NT2/D1 (cell line): ENCODE measurements around the gene CD86.

ENCODE experiments used
- SUZ12 ChIP-seq: IDR thresholded peaks from 2 replicates; pipeline ENCODE4 v1.6.1; 2011; ENCODE audit not compliant: insufficient read length, insufficient read depth; ENCODE audit errors: extremely low read depth
- YY1 ChIP-seq: IDR thresholded peaks from 2 replicates; pipeline ENCODE4 v1.6.1; 2011; ENCODE audit not compliant: insufficient read length, insufficient read depth
- ZNF274 ChIP-seq: IDR thresholded peaks from 2 replicates; pipeline ENCODE4 v1.6.1; 2011; ENCODE audit warnings: mild to moderate bottlenecking, low read depth, low read length

DNA sequence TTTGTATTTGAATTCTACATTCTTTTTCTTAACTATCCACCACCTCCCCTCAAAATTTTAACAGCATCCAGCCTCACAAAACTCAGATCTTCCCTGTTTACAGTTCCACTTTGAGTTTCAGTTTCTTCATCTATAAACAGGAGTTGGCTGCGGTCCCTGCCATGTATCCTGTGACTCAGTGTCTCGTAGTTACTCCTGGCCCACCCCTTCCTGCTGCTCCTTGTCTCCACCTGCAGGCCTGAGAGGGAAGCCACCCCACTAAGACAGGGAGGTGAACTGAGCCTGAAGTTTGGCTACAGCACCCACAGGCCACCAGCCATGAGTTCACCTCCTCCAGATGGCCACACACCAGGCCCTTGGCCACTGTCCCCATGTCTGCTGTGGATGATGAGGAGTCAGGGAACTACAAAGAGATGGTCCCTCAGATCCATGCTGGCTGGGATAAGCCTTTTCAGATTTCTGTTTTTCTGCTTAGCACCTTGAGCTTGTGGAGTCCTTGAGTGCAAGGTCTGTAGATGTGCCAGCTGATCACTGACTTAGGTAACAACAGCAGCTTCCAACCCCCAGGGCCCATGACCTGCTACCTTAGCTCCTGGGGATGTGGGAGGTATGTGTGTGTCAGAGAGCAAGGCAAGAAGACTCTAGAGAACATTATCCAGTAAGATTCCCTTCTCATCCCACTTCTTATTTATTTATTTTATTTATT is 37.5 kb downstream of the CD86 start:
- TF ChIP-seq YY1 (no peak), ZNF274 (no peak), SUZ12 (no peak)
